SK-N-SH (cell line): ENCODE measurements around the gene RAP2C. TPM values are rescaled to one million over a fixed set of nuclear protein-coding genes. Genes with fewer than 3 reads are reported as not detected.

Experiments used
- CTCF ChIA-PET: fragments of 300-600, 350-600 bp; formaldehyde crosslinking; extraction: SDS; loops from one replicate; lab custom pipeline; 2021; lab: Yijun Ruan, JAX
- POLR2A ChIA-PET: fragments of 350-600 bp; sonication (Branson Sonifier 250); formaldehyde crosslinking; extraction: SDS; loops from one replicate; lab custom pipeline; 2020; ENCODE audit warnings: antibody characterized with exemption, inconsistent platforms; lab: Yijun Ruan, JAX
- DNase-seq: peaks from one replicate; pipeline ENCODE4 v3.0.0; 2012
- H2AFZ ChIP-seq: fragments of 200-600 bp; sonication (generic); 2 replicates; pipeline ENCODE4 v1.8.1; 2016; ENCODE audit warnings: antibody characterized with exemption, mild to moderate bottlenecking, low read depth
- H3F3A ChIP-seq: fragments of 200-600 bp; sonication (generic); replicated peaks from 2 replicates; pipeline ENCODE3; 2016; ENCODE audit warnings: antibody characterized with exemption, mild to moderate bottlenecking; ENCODE audit not compliant: insufficient read depth
- H3K27ac ChIP-seq, 2 experiments: fragments of 200-500 bp in 1 of 2; fragments of 200-600 bp in 1 of 2; sonication (Bioruptor generic) in 1 of 2; sonication (generic), shearing (Covaris generic) in 1 of 2; 2 replicates each; pipeline versions ENCODE4 v1.5.1 to v1.6.1; 2014 to 2016; ENCODE audit warnings: low read depth in 2 of 2, inconsistent platforms in 1 of 2, low read length in 1 of 2, mild to moderate bottlenecking in 1 of 2, mixed read lengths in 1 of 2
- H3K27me3 ChIP-seq: fragments of 200-600 bp; sonication (generic), shearing (Covaris generic); 2 replicates; pipeline ENCODE4 v1.6.1; 2016; ENCODE audit warnings: mixed run types; ENCODE audit not compliant: insufficient read depth
- H3K36me3 ChIP-seq, 2 experiments: fragments of 200-500 bp in 1 of 2; fragments of 200-600 bp in 1 of 2; sonication (Bioruptor generic) in 1 of 2; sonication (generic) in 1 of 2; replicated peaks in 1 of 2; 2 replicates each; pipeline versions ENCODE3 to v1.5.1; 2014 to 2016; ENCODE audit warnings: low read length in 1 of 2, mild to moderate bottlenecking in 1 of 2; ENCODE audit not compliant: insufficient read depth in 2 of 2, control insufficient read depth in 1 of 2
- H3K4me1 ChIP-seq, 2 experiments: fragments of 200-500 bp in 1 of 2; fragments of 200-600 bp in 1 of 2; sonication (Bioruptor generic) in 1 of 2; sonication (generic), shearing (Covaris generic) in 1 of 2; 2 replicates each; pipeline versions ENCODE4 v1.5.1 to v1.6.1; 2014 to 2016; ENCODE audit warnings: low read depth in 1 of 2, low read length in 1 of 2, mixed run types in 1 of 2; ENCODE audit not compliant: insufficient read depth in 2 of 2, control insufficient read depth in 1 of 2
- H3K4me2 ChIP-seq: fragments of 200-600 bp; sonication (generic), shearing (Covaris generic); 2 replicates; pipeline ENCODE4 v1.6.1; 2017; ENCODE audit warnings: mixed run types
- H3K4me3 ChIP-seq, 2 experiments: fragments of 200-500 bp in 1 of 2; fragments of 200-600 bp in 1 of 2; sonication (Bioruptor generic) in 1 of 2; sonication (generic), shearing (Covaris generic) in 1 of 2; 2 replicates each; pipeline versions ENCODE4 v1.5.1 to v1.8.1; 2014 to 2016; ENCODE audit warnings: low read depth in 2 of 2, inconsistent platforms in 1 of 2, low read length in 1 of 2, mild to moderate bottlenecking in 1 of 2, mixed read lengths in 1 of 2, moderate library complexity in 1 of 2
- H3K79me2 ChIP-seq: fragments of 200-600 bp; sonication (generic); 2 replicates; pipeline ENCODE4 v1.8.1; 2017; ENCODE audit warnings: mild to moderate bottlenecking; ENCODE audit not compliant: insufficient read depth
- H3K9ac ChIP-seq: fragments of 200-600 bp; sonication (generic); 2 replicates; pipeline ENCODE4 v1.6.1; 2017; ENCODE audit warnings: mixed run types
- H3K9me2 ChIP-seq: fragments of 200-600 bp; sonication (generic); 2 replicates; pipeline ENCODE4 v1.6.1; 2017; ENCODE audit warnings: mixed run types
- H3K9me3 ChIP-seq: fragments of 200-600 bp; sonication (generic); 2 replicates; pipeline ENCODE4 v1.6.1; 2017; ENCODE audit warnings: mixed run types, mild to moderate bottlenecking, moderate library complexity
- H4K20me1 ChIP-seq: fragments of 200-600 bp; sonication (generic); 2 replicates; pipeline ENCODE4 v1.6.1; 2017; ENCODE audit warnings: mild to moderate bottlenecking, mixed run types; ENCODE audit not compliant: insufficient read depth
- CTCF ChIP-seq: fragments of 200-600 bp; sonication (generic); IDR thresholded peaks from 2 replicates; pipeline ENCODE4 v1.6.1; 2017; ENCODE audit warnings: antibody characterized with exemption, mild to moderate bottlenecking, moderate library complexity
- EZH2phosphoT487 ChIP-seq: fragments of 200-600 bp; sonication (generic); IDR thresholded peaks from 2 replicates; pipeline ENCODE4 v1.6.1; 2017; ENCODE audit warnings: low read depth, mixed run types, mild to moderate bottlenecking, antibody characterized with exemption, moderate library complexity, borderline replicate concordance
- FOSL2 ChIP-seq: IDR thresholded peaks from 2 replicates; pipeline ENCODE4 v1.4.0; 2012; ENCODE audit warnings: low read depth, mild to moderate bottlenecking, moderate library complexity, borderline replicate concordance
- FOXJ3 ChIP-seq: sonication (generic); formaldehyde crosslinking; IDR thresholded peaks from 2 replicates; pipeline ENCODE4 v1.5.1; 2020; ENCODE audit warnings: mild to moderate bottlenecking, missing genetic modification reagents
- GABPA ChIP-seq: IDR thresholded peaks from 2 replicates; pipeline ENCODE4 v1.4.0; 2012; ENCODE audit warnings: low read depth, mild to moderate bottlenecking
- JUND ChIP-seq: IDR thresholded peaks from 2 replicates; pipeline ENCODE4 v1.4.0; 2012
- NFIC ChIP-seq: IDR thresholded peaks from 2 replicates; pipeline ENCODE4 v1.4.0; 2012; ENCODE audit warnings: borderline replicate concordance
- PBX3 ChIP-seq: IDR thresholded peaks from 2 replicates; pipeline ENCODE4; 2012
- POLR2AphosphoS5 ChIP-seq: IDR thresholded peaks from 2 replicates; pipeline ENCODE4 v1.6.1; 2012; ENCODE audit warnings: low read depth, low read length
- RCOR1 ChIP-seq: fragments of 150-350 bp; IDR thresholded peaks from 2 replicates; pipeline ENCODE4 v1.6.1; 2017; ENCODE audit warnings: antibody characterized with exemption, low read length
- RFX5 ChIP-seq: IDR thresholded peaks from 2 replicates; pipeline ENCODE4 v1.6.1; 2012; ENCODE audit warnings: mild to moderate bottlenecking, improper control_type of control experiment, low read length
- RXRA ChIP-seq: IDR thresholded peaks from 2 replicates; pipeline ENCODE4 v1.4.0; 2012; ENCODE audit warnings: low read depth, mild to moderate bottlenecking, borderline replicate concordance
- SMC3 ChIP-seq: IDR thresholded peaks from 2 replicates; pipeline ENCODE4 v1.6.1; 2012; ENCODE audit warnings: low read depth, low read length, improper control_type of control experiment
- USF1 ChIP-seq: IDR thresholded peaks from 2 replicates; pipeline ENCODE4 v1.4.0; 2012; ENCODE audit warnings: low read depth, borderline replicate concordance
- USF2 ChIP-seq: fragments of 150-350 bp; IDR thresholded peaks from 2 replicates; pipeline ENCODE4 v1.6.1; 2017; ENCODE audit warnings: antibody characterized with exemption, low read length, low read depth, borderline replicate concordance
- WGBS: methylation state at CpG from one replicate; pipeline ENCODE4 v1.1.6; 2017; ENCODE audit warnings: low lambda C conversion rate; 5-methylcytosine and 5-hydroxymethylcytosine counted together
- polyA plus RNA-seq, 3 experiments: library from polyadenylated mRNA; depleted of rRNA; stranded (reverse); fragments of >200 nt; gene quantifications; 2 replicates each; pipeline ENCODE4 v1.2.3, GENCODE V29; 2012

Gene RAP2C
- polyA plus RNA-seq, 1 of the 3 experiments (the other 2 are of a cell fraction), result 5.5 TPM

GRCh38 chrX:132188175-132188574 lies 31.1 kb downstream of the RAP2C start:
- H3K27ac ChIP-seq, result no peak overlapping the region
- no peaks in the 10 kb centered on the region for H3F3A ChIP-seq
- no peaks in the 10 kb centered on the region for H3K4me1 ChIP-seq
- H4K20me1 ChIP-seq, result no peaks in the 10 kb centered on the region
- ChIA-PET CTCF (interaction anchor here (1.2 kb wide), 1 partner anchor 10 kb away, joined by 3 read pairs; no protein-coding TSS in a partner anchor), POLR2A (no interaction called here)
- H3K4me2 ChIP-seq, result no peak overlapping the region
- no peaks in the 10 kb centered on the region for H3K36me3 ChIP-seq
- no peaks in the 10 kb centered on the region for H3K9me3 ChIP-seq
- H3K4me3 ChIP-seq, result no peak overlapping the region
- H2AFZ ChIP-seq, result no peak overlapping the region
- H3K9me2 ChIP-seq, result no peaks in the 10 kb centered on the region
- no peak for DNase-seq
- no peak overlapping the region for H3K9ac ChIP-seq
- H3K27me3 ChIP-seq, result 0 out of 2 replicates have a peak, but pooled peaks cover 4% of the 10 kb centered on the region
- no peaks in the 10 kb centered on the region for H3K79me2 ChIP-seq
- 42% methylated on average over 3 of the region's 3 CpGs for WGBS
- TF ChIP-seq NFIC, result no peak
- no peak for TF ChIP-seq FOXJ3 (CRISPR knock-in tag)
- no peak for TF ChIP-seq GABPA
- TF ChIP-seq PBX3, result no peak
- no peak for TF ChIP-seq JUND
- TF ChIP-seq EZH2phosphoT487, result no peak
- no peak for TF ChIP-seq SMC3

GRCh38 chrX:132187451-132187850 lies 31.8 kb downstream of the RAP2C start:
- no peaks in the 10 kb centered on the region for H3K4me1 ChIP-seq
- no peaks in the 10 kb centered on the region for H3K36me3 ChIP-seq
- H3K9me2 ChIP-seq, result no peaks in the 10 kb centered on the region
- 0 out of 2 replicates have a peak, but pooled peaks cover 4% of the 10 kb centered on the region for H3K27me3 ChIP-seq
- POLR2A ChIA-PET, result no interaction called here
- CTCF ChIA-PET, result interaction anchor here (1.2 kb wide), 1 partner anchor 10 kb away, joined by 3 read pairs; no protein-coding TSS in a partner anchor
- H3K27ac ChIP-seq, result no peak overlapping the region
- H3K4me3 ChIP-seq, result no peak overlapping the region
- DNase-seq, result no peak
- no peaks in the 10 kb centered on the region for H3K9me3 ChIP-seq
- H3K9ac ChIP-seq, result no peak overlapping the region
- no peak for TF ChIP-seq USF1
- TF ChIP-seq RCOR1, result no peak
- TF ChIP-seq EZH2phosphoT487, result no peak
- no peak for TF ChIP-seq RFX5
- H3K79me2 ChIP-seq, result no peaks in the 10 kb centered on the region
- no peak overlapping the region for H2AFZ ChIP-seq
- no peaks in the 10 kb centered on the region for H3F3A ChIP-seq
- H3K4me2 ChIP-seq, result no peak overlapping the region
- 35% methylated on average over 4 of the region's 4 CpGs for WGBS
- no peaks in the 10 kb centered on the region for H4K20me1 ChIP-seq

GRCh38 chrX:132184871-132185270 lies 34.4 kb downstream of the RAP2C start:
- DNase-seq, result no peak
- WGBS, result 34% methylated on average over 4 of the region's 4 CpGs
- H3K9me2 ChIP-seq, result no peaks in the 10 kb centered on the region
- ChIA-PET POLR2A (no interaction called here), CTCF (no interaction called here)
- H2AFZ ChIP-seq, result no peak overlapping the region
- no peak overlapping the region for H3K4me2 ChIP-seq
- no peaks in the 10 kb centered on the region for H3K36me3 ChIP-seq
- H3K4me1 ChIP-seq, result no peaks in the 10 kb centered on the region; a peak in 1 of 4 replicates
- no peaks in the 10 kb centered on the region for H3F3A ChIP-seq
- no peaks in the 10 kb centered on the region for H3K79me2 ChIP-seq
- no peak overlapping the region for H3K27ac ChIP-seq
- H3K9ac ChIP-seq, result no peak overlapping the region
- no peak overlapping the region for H3K4me3 ChIP-seq
- no peaks in the 10 kb centered on the region for H3K9me3 ChIP-seq
- no peaks in the 10 kb centered on the region for H4K20me1 ChIP-seq
- peaks cover 4% of the 10 kb centered on the region; the same call in 1 of the 2 replicates for H3K27me3 ChIP-seq
- TF ChIP-seq POLR2AphosphoS5 (no peak), FOSL2 (no peak), USF2 (no peak), CTCF (no peak), NFIC (no peak), RXRA (no peak)
